CD4-positive, alpha-beta memory T cell (primary cell): ENCODE measurements around the gene VWF. TPM values are rescaled to one million over a fixed set of nuclear protein-coding genes. Genes with fewer than 3 reads are reported as not detected.

Experiments
- CTCF ChIA-PET: fragments of 350-600 bp; sonication (Branson Sonifier 250); formaldehyde crosslinking; loops from one replicate; lab custom pipeline; 2021; ENCODE audit warnings: inconsistent platforms; ENCODE audit not compliant: partially characterized antibody; lab: Charles Lee
- POLR2A ChIA-PET: fragments of 350-600 bp; sonication (Branson Sonifier 250); formaldehyde crosslinking; loops from one replicate; lab custom pipeline; 2021; ENCODE audit not compliant: partially characterized antibody; lab: Charles Lee
- DNase-seq, 5 donors: peaks; one replicate each; pipeline versions ENCODE4 v3.0.0 to v3.0.0-alpha.2; 2020 to 2022; ENCODE audit warnings: mixed read lengths in 1 of 5
- H3K27ac ChIP-seq: one replicate; pipeline ENCODE4 v1.7.0; 2013; ENCODE audit warnings: low read depth, low read length
- H3K27me3 ChIP-seq: 2 replicates; pipeline ENCODE4 v1.7.0; 2013; ENCODE audit warnings: mild to moderate bottlenecking, low read length, moderate library complexity; ENCODE audit not compliant: insufficient read depth
- H3K36me3 ChIP-seq: 2 replicates; pipeline ENCODE4 v1.7.0; 2013; ENCODE audit warnings: mild to moderate bottlenecking, low read length, moderate library complexity; ENCODE audit not compliant: insufficient read depth
- H3K4me1 ChIP-seq: 2 replicates; pipeline ENCODE4 v1.7.0; 2013; ENCODE audit warnings: mild to moderate bottlenecking, low read length, moderate library complexity; ENCODE audit not compliant: insufficient read depth
- H3K4me3 ChIP-seq, 2 donors: one replicate each; pipeline ENCODE4 v1.7.0; 2013; ENCODE audit warnings: low read length in 2 of 2, mild to moderate bottlenecking in 1 of 2
- H3K9me3 ChIP-seq, 2 donors: one replicate each; pipeline ENCODE4 v1.7.0; 2013; ENCODE audit warnings: low read length in 2 of 2, control low read depth in 1 of 2; ENCODE audit not compliant: control insufficient read depth in 1 of 2
- H3K27ac Mint-ChIP-seq, 7 donors: one replicate each; pipeline ENCODE4 v1.8.0; 2020 to 2021; ENCODE audit warnings: mixed read lengths in 7 of 7, mild to moderate bottlenecking in 6 of 7, inconsistent platforms in 3 of 7, moderate library complexity in 3 of 7
- H3K27me3 Mint-ChIP-seq, 2 donors: one replicate each; pipeline ENCODE4 v1.8.0; 2020 to 2021; ENCODE audit warnings: mixed read lengths in 2 of 2
- H3K36me3 Mint-ChIP-seq, 2 donors: one replicate each; pipeline ENCODE4 v1.8.0; 2020 to 2021; ENCODE audit warnings: mixed read lengths in 2 of 2, inconsistent platforms in 1 of 2, mild to moderate bottlenecking in 1 of 2
- H3K4me1 Mint-ChIP-seq, 4 donors: one replicate each; pipeline ENCODE4 v1.8.0; 2020 to 2021; ENCODE audit warnings: mixed read lengths in 4 of 4, mild to moderate bottlenecking in 1 of 4
- H3K4me3 Mint-ChIP-seq, 8 donors: one replicate each; pipeline ENCODE4 v1.8.0; 2020 to 2021; ENCODE audit warnings: mixed read lengths in 8 of 8, mild to moderate bottlenecking in 7 of 8, moderate library complexity in 6 of 8, inconsistent platforms in 3 of 8
- H3K9me3 Mint-ChIP-seq, 8 donors: one replicate each; pipeline ENCODE4 v1.8.0; 2020 to 2021; ENCODE audit warnings: mixed read lengths in 8 of 8, mild to moderate bottlenecking in 5 of 8, inconsistent platforms in 3 of 8, moderate library complexity in 1 of 8
- intact Hi-C: fragments of 100-400 bp; cut with micrococcal nuclease; formaldehyde crosslinking; loops from one replicate; pipeline ENCODE4 v1.15.1; 2023
- polyA plus RNA-seq, 2 donors: library from polyadenylated mRNA; unstranded; fragments of 300-500 nt; fragmentation: Illumina TruSeq; gene quantifications; one replicate each; pipeline ENCODE4 v1.2.3, GENCODE V29; 2021
- total RNA-seq, 2 experiments: library from RNA; stranded (reverse); gene quantifications; one replicate each; pipeline ENCODE4 v1.2.3, GENCODE V29; 2021

Gene VWF
- total and polyA plus RNA-seq, 4 experiments from 2014 or later: 0.03 to 0.17 (median 0.15) TPM; not detected in 1

DNA sequence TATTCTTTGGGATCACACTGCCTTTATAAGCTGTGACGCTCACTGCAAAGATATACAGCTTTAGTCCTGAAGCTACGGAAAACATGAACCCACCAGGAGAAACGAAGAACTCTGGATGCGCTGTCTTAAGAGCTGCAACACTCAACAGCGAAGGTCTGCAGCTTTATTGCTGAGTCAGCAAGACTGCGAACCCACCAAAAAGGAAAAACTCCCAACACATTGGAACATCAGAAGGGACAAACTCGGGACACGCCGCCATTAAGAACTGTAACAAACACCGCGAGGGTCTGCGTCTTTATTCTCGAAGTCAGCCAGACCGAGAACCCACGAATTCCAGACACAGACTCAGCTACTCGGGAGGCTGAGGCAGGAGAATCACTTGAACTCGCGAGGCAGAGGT lies 9.2 kb upstream of the VWF start:
- Histone ChIP-seq H3K36me3 (no peaks in the 10 kb centered on the region), H3K4me1 (no peaks in the 10 kb centered on the region), H3K4me3 (no peak overlapping the region), H3K27me3 (no peaks in the 10 kb centered on the region), H3K27ac (no peak overlapping the region), H3K9me3 (no peaks in the 10 kb centered on the region)
- H3K4me1 Mint-ChIP-seq: peaks cover 0 to 1% (median 0%) of the 10 kb centered on the region in 4 donors
- intact Hi-C loops: no loop called here
- POLR2A ChIA-PET: no interaction called here
- no peak overlapping the region for H3K4me3 Mint-ChIP-seq
- H3K27ac Mint-ChIP-seq: no peak overlapping the region
- CTCF ChIA-PET: interaction anchor here (1.1 kb wide), 1 partner anchor 62 kb away, joined by 3 read pairs; no protein-coding TSS in a partner anchor
- H3K9me3 Mint-ChIP-seq: peaks cover 0 to 2% (median 0%) of the 10 kb centered on the region in 8 donors
- no peaks in the 10 kb centered on the region for H3K36me3 Mint-ChIP-seq
- DNase-seq: no peak
- no peaks in the 10 kb centered on the region for H3K27me3 Mint-ChIP-seq

DNA sequence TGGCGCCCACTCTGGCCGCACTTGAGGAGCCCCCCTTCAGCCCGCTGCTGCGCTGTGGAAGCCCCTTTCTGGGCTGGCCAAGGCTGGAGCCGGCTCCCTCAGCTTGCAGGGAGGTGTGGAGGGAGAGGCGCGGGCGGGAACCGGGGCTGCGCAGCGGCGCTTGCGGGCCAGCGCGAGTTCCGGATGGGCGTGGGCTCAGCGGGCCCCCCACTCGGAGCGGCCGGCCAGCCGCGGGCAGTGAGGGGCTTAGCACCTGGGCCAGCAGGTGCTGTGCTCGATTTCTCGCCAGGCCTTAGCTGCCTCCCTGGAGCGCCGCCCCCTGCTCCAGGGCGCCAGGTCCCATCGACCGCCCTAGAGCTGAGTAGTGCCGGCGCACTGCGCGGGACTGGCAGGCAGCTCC lies 8.0 kb upstream of the VWF start:
- DNase-seq: no peak
- Mint-ChIP-seq H3K4me3 (no peak overlapping the region), H3K36me3 (no peaks in the 10 kb centered on the region), H3K27me3 (peaks cover 0 to 1% of the 10 kb centered on the region in 2 donors), H3K27ac (no peak overlapping the region), H3K9me3 (no peaks in the 10 kb centered on the region), H3K4me1 (no peaks in the 10 kb centered on the region)
- Histone ChIP-seq H3K27me3 (no peaks in the 10 kb centered on the region), H3K4me1 (no peaks in the 10 kb centered on the region), H3K9me3 (no peaks in the 10 kb centered on the region), H3K27ac (no peak overlapping the region), H3K4me3 (no peak overlapping the region), H3K36me3 (no peaks in the 10 kb centered on the region)
- ChIA-PET POLR2A (no interaction called here), CTCF (interaction anchor here (1.1 kb wide), 1 partner anchor 63 kb away, joined by 3 read pairs; no protein-coding TSS in a partner anchor)
- intact Hi-C loops: no loop called here

DNA sequence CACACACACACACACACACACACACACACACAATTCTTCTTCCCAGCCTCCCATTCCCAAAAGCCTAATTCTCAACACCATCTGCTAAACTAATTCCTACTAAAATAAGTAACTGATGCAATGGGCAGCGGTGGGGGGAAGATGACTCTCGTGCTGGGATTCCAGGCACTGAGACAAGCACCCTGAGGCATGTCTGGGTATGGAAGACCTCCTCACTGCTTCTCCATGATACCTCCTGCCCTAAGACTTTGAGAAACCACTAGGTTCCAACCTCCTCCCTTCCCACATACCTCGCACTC lies 789 bp upstream of the VWF start:
- Histone ChIP-seq H3K36me3 (no peaks in the 10 kb centered on the region), H3K4me1 (no peaks in the 10 kb centered on the region), H3K27ac (no peak overlapping the region), H3K4me3 (no peak overlapping the region), H3K27me3 (no peaks in the 10 kb centered on the region), H3K9me3 (no peaks in the 10 kb centered on the region)
- no peaks in the 10 kb centered on the region for H3K4me1 Mint-ChIP-seq
- no peaks in the 10 kb centered on the region for H3K36me3 Mint-ChIP-seq
- H3K27me3 Mint-ChIP-seq: peaks cover 5 to 7% of the 10 kb centered on the region in 2 donors
- no peak for DNase-seq
- ChIA-PET POLR2A (no interaction called here), CTCF (interaction anchor here (0.9 kb wide), 1 partner anchor 72 kb away, joined by 3 read pairs; no protein-coding TSS in a partner anchor)
- H3K4me3 Mint-ChIP-seq: no peak overlapping the region
- intact Hi-C loops: no loop called here
- H3K27ac Mint-ChIP-seq: peak overlapping the region in 1 of 7 donors; percentile 28
- no peaks in the 10 kb centered on the region for H3K9me3 Mint-ChIP-seq

GRCh38 chr12:6123258-6123657 lies 1.2 kb downstream of the VWF start:
- no peaks in the 10 kb centered on the region for H3K4me1 ChIP-seq
- H3K27me3 ChIP-seq: no peaks in the 10 kb centered on the region
- H3K4me3 Mint-ChIP-seq: no peak overlapping the region
- DNase-seq: no peak
- CTCF ChIA-PET: no interaction called here
- H3K36me3 Mint-ChIP-seq: no peaks in the 10 kb centered on the region
- no peak overlapping the region for H3K27ac ChIP-seq
- H3K27me3 Mint-ChIP-seq: peaks cover 5 to 11% of the 10 kb centered on the region in 2 donors
- no peaks in the 10 kb centered on the region for H3K4me1 Mint-ChIP-seq
- no peaks in the 10 kb centered on the region for H3K9me3 Mint-ChIP-seq
- no peaks in the 10 kb centered on the region for H3K36me3 ChIP-seq
- H3K9me3 ChIP-seq: no peaks in the 10 kb centered on the region
- no peak overlapping the region for H3K4me3 ChIP-seq
- no peak overlapping the region for H3K27ac Mint-ChIP-seq
- intact Hi-C loops: no loop called here
- POLR2A ChIA-PET: no interaction called here

GRCh38 chr12:6122201-6122600 lies 2.3 kb downstream of the VWF start:
- Mint-ChIP-seq H3K27ac (no peak overlapping the region), H3K4me1 (no peaks in the 10 kb centered on the region)

DNA sequence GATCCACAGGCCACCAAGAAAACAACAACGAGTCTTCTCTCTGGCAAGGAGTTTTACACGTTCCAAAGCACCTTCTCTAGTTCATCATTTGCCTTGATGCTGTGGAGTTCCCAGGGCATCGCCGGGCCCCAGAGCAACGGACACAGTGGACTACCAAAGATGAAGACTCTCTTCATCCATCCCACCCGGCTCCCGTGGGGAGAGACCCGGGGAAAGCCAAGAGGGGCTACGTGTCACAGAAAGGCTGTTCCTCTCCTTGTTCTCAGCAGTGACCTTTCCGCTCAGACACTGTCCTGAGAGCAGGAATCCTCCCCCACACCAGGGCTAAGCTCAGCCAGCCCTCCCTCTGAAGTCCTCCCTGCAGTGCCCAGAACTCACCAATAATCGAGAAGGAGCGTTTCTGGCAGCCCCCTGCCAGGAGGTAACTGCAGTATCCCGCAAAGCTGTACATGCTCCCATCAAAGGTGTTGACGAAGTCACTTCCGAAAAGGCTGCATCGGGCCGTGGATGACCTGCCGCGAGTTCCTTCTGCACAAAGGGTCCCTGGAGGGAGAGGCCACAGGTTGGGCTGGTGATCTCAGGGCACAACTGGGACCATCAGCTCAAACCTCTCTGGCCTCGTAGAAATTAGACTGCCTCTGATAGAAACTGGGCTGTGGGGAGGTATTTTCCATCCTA lies 3.5 kb downstream of the VWF start:
- H3K36me3 ChIP-seq: no peaks in the 10 kb centered on the region
- H3K4me1 ChIP-seq: no peaks in the 10 kb centered on the region
- CTCF ChIA-PET: no interaction called here
- peaks cover 4 to 16% of the 10 kb centered on the region in 2 donors for H3K27me3 Mint-ChIP-seq
- no peak overlapping the region for H3K27ac Mint-ChIP-seq
- H3K9me3 Mint-ChIP-seq: no peaks in the 10 kb centered on the region
- intact Hi-C loops: no loop called here
- H3K27me3 ChIP-seq: no peaks in the 10 kb centered on the region
- H3K36me3 Mint-ChIP-seq: no peaks in the 10 kb centered on the region
- no peak for DNase-seq
- H3K27ac ChIP-seq: no peak overlapping the region
- POLR2A ChIA-PET: no interaction called here
- no peak overlapping the region for H3K4me3 ChIP-seq
- no peaks in the 10 kb centered on the region for H3K9me3 ChIP-seq
- no peak overlapping the region for H3K4me3 Mint-ChIP-seq
- H3K4me1 Mint-ChIP-seq: no peaks in the 10 kb centered on the region

More at GRCh38 chr12:6122201-6122600, 2.3 kb downstream of the VWF start:
- POLR2A ChIA-PET: no interaction called here
- DNase-seq: no peak
- H3K4me1 ChIP-seq: no peaks in the 10 kb centered on the region
- no peaks in the 10 kb centered on the region for H3K36me3 ChIP-seq
- no peak overlapping the region for H3K27ac ChIP-seq
- no peaks in the 10 kb centered on the region for H3K27me3 ChIP-seq
- H3K4me3 ChIP-seq: no peak overlapping the region
- CTCF ChIA-PET: no interaction called here
- no peaks in the 10 kb centered on the region for H3K9me3 Mint-ChIP-seq
- no peak overlapping the region for H3K4me3 Mint-ChIP-seq
- H3K36me3 Mint-ChIP-seq: no peaks in the 10 kb centered on the region
- H3K9me3 ChIP-seq: no peaks in the 10 kb centered on the region
- peaks cover 4 to 11% of the 10 kb centered on the region in 2 donors for H3K27me3 Mint-ChIP-seq
- intact Hi-C loops: no loop called here

GRCh38 chr12:6118891-6119568 lies 5.4 kb downstream of the VWF start:
- ChIA-PET CTCF (interaction anchor here (1.2 kb wide), 1 partner anchor 74 kb away, joined by 3 read pairs; no protein-coding TSS in a partner anchor), POLR2A (no interaction called here)
- Mint-ChIP-seq H3K4me3 (no peak overlapping the region), H3K27ac (no peak overlapping the region), H3K36me3 (no peaks in the 10 kb centered on the region), H3K9me3 (no peaks in the 10 kb centered on the region), H3K4me1 (no peaks in the 10 kb centered on the region), H3K27me3 (peaks cover 4 to 16% of the 10 kb centered on the region in 2 donors)
- no peak overlapping the region for H3K4me3 ChIP-seq
- H3K27ac ChIP-seq: no peak overlapping the region
- H3K36me3 ChIP-seq: no peaks in the 10 kb centered on the region
- DNase-seq: no peak
- intact Hi-C loops: no loop called here
- H3K4me1 ChIP-seq: no peaks in the 10 kb centered on the region
- no peaks in the 10 kb centered on the region for H3K27me3 ChIP-seq
- H3K9me3 ChIP-seq: no peaks in the 10 kb centered on the region
